HG02610 (cell line): Measurements from ENCODE around the gene NEDD4L.
"Not testable (repeated sequence)": the region's sequence is repeated elsewhere in the genome, so short reads cannot be mapped to it uniquely, and the experiment has no call there.

Source experiments
- ATAC-seq: cut with Tn5 transposase; IDR thresholded peaks from one replicate; pipeline ENCODE4 v1.9.1; 2021; ENCODE audit warnings: mild to moderate bottlenecking, moderate library complexity; ENCODE audit not compliant: unreplicated experiment

Gene NEDD4L

DNA sequence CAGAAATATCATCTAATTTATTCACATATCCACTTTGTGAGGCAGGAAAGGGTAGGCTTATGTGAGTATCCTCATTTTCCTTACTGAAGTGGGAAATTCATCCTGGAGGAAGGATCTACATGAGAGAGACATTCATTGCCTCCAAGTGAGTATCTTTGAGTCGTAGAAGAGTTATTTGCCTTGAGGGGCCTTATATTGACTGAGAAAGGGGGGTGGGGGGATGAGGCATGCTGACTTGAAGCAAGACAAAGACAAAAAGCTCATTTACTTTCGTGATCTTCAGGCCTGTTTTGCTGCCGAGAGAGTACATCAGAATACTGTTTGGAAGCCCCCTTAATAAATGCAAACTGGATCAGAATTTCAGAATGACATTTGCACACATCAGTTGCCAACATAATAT lies 17.6 kb upstream of the NEDD4L start:
- no peak for ATAC-seq

DNA sequence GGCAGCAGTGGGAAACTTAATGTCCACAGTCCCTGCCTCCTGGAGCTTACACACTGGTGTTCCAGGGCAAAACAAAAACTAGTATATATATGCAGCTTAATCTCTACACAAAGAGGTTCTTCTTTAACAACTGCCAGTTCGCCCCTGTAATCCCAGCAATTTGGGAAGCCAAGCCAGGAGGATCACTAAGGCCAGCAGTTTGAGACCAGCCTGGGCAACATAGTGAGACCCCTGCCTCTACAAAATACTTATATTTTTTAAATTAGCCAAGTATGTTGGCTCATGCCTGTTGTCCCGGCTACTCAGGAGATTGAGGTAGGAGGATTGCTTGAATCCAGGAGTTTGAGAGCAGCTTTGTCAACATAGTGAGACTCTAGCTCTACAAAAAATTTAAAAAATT lies 17.2 kb upstream of the NEDD4L start:
- ATAC-seq: no peak

DNA sequence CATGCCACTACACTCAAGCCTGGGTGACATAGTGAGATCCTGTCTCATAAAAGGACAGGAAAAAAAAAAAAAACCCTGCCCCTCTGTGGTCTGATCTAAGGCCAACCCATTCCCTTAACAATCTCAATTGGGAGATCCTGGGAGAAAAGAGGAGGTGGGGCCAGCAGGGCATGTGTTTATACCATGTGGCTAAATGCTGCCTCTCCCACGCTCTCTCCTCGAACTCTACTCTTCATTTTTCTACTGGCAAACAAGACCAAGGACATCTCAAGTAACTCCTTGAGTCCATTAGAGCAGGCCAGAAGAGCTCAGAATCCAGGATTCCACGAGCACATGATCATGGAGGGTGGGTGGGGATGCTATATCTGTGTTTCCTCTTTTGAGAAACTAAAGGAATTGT lies 16.7 kb upstream of the NEDD4L start:
- ATAC-seq: no peak

DNA sequence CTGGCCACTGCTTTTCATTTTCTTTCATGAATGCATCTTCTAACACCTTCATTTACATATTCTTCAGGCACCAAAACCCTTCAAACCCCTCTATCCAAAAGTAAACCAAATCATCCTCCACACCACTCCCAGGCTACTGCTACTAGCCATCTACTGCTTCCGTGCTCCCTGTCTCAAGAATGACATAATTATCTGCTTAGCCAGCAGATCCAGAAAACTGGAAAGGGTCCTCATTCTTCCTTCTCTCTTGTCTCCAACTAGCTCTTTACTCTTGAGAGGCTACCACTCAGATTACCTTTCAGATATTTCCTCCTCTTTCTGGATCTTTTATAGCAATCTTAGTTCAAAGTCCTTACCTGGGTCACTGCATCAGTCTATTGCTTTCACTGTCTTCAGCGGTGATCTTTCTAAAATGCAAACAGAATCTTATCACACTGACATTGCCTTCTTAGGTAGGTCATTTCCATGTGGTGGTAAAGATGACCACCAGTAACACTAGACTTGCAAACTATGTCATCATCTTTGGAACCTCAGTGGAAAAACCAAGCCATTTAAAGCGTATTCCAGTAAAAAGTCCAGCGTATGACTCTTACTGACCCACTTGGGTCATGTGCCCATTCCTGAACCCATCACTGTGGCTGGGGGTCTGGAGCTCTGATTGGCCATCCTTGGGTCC lies 15.8 kb upstream of the NEDD4L start:
- ATAC-seq: no peak

DNA sequence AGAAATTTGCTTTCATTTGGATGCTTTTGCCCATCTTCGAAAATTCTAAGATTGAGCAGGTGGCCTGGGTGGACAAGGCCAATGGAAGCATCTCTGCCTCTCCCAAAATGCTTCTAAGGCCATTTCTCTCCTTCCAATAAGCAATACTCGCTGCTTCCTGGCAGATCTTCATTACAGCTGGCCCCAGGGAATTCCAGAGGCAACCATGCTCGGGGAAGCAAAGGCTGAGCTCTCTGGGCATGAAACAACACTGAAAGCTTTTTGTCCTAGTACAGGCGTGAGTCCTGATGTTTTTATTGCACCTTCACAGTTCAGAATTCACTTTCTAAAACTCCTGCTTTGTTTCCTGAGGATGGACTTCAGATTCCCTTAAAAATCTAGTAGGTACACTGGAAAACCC lies 11.8 kb upstream of the NEDD4L start:
- no peak for ATAC-seq

DNA sequence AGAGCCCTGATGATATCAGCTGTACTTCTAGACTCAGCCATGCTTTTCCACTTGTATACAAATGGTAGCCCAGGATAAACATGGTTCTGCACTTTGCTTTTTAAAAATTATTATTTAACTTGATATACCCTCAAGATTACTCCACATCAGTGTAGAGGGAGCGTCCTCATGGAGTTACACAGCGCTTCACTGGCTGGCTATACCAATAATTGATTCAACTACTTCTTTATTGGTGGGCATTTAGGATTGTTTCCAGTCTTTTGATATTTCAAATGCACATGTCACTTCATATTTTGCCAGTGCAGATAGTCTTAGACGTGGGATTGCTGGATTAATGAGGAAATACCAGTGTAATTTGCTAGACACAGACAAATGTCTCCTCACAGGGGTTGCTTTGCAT lies 10.8 kb upstream of the NEDD4L start:
- no peak for ATAC-seq

DNA sequence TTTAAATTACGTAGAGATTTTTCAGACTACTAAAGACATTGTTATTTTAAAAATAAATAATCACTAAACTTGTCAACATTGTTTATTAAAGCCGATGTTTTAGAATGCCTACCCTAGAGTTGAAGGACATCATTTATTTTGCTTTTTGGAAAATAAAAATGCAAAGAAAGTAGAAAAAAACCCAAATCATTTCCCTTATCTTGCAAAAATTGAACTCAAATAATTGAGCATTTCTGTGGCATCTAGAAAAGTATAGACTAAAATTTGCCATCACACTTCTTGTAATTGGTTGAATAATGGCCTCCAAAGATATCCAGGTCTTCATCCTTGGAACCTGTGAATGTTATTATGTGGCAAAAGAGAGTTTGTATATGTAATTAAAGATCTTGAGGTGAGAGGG lies 9.7 kb upstream of the NEDD4L start:
- no peak for ATAC-seq

DNA sequence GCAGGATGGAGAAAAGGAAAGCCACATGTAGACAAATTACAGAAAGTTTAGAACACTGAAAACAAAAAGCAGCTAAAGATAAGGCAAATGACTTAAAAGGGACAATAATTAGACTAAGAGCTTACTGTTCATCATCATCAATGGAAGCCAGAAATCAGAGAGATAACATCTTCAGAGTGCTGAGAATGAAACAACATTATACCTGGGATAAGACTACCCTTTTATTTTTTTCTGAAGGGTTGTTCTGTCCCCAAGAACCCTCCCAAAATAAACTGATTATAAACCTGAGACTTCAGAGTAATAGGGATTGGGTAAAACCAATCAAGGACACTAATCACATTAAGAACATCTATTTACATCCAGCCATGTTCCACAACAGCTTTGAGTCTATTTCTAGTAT lies 6.9 kb upstream of the NEDD4L start:
- no peak for ATAC-seq

DNA sequence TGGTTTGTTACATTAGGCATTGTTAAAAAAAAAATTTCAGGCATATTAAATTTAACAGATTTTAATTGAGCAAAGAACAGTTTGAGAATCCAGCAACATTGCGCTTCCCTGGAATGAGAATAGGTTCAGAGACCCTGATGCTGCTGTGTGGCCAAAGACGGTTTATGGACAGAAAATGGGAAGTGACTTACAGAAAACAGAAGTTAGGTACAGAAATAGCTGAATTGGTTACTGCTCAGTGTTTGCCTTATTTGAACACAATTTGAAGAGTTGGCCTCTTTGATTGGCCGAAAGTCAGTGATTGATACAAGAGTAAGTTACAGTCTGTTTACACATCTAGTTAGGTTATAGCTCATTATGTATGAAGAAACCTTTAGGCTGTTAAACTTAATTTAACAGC lies 6.0 kb upstream of the NEDD4L start:
- ATAC-seq: no peak

DNA sequence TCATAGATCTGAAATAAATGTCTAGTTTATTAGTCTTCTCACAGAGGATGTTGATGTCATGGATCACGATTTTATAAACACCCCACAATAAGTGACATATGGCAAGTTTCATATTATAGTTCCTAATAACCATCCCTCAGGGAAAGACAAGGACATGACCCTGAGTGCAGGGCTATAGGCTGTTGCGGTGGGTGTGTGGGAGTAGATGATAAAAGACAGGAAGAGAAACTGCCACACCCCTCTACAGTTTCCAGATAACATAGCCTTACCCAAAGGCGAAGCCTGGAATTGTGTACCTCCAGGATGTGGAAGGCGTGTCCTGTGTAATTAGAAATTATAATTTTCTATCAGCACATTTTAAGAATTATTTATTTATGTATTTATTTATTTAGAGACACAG lies 2.4 kb upstream of the NEDD4L start:
- no peak for ATAC-seq

DNA sequence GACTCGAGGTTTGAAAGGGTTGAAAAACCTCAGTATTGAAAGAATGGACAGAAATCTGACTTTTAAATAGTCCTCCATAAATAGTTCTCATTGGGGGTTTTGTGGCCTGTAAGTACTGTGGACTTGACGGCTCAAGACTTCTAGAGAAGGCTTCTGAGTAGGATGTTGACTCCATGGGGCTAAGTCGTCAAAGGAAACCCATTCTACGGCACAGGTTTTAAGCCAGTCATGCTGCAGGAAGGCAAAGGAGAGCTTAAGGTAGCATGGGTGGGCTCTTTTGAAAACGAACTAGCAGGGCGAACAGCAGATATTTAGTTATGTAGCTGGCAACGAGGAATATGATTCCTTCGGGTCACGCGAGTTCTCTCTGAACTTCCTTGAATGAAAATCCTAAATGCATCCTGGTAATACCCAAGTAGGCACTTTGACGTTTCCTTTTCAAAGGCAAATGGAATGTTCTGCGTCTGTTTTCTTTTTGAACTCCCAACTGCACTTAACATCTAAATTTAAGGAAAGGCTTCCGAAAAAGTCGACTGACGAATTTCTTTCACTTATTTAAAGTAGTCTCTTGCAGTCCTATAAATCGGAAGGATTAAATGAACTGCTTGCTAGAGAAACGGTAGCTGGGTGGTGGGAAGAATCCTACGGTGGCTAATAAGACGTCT lies 1.1 kb upstream of the NEDD4L start:
- no peak for ATAC-seq

DNA sequence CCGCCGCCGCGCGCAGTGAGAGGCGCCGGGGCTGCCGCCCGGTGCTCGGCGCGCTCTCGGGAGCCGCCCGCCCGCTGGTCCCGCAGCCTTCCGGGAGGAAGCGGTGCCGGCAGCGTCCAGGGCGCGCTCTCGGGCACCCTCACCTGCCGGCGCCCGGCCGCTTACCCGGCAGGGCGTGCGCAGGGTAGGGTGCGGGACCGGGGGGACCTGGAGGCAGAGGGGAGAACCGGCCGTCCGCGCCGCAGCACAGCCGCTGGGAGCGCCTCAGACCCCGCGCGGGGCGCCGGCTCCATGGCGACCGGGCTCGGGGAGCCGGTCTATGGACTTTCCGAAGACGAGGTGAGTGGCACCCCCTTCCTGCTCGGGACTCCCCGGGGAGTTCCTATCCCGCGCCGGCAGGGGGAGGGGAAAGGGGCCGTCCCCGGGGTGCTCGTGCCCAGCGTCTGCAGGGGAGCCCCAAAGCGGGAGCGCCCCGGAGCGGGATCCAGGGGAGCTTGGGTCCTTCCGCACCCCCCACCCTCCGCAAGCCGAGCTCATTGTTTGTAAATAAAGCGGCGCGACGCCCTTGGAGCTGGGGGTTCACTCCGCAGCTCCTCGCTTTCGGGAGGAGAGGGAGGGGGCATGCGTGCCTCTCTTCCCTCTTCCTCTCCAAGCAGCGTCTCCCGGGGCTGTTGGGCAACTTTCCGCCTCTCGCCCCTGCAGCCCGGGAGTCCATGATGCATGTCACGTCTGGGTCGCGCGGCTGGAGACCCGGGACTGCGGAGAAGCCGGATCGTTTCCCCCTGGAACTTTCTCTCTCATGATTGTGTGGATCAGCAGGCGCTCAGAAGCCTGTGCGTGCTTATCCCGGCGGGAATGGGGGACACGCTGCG lies 580 bp downstream of the NEDD4L start:
- peak; percentile 32 for ATAC-seq

DNA sequence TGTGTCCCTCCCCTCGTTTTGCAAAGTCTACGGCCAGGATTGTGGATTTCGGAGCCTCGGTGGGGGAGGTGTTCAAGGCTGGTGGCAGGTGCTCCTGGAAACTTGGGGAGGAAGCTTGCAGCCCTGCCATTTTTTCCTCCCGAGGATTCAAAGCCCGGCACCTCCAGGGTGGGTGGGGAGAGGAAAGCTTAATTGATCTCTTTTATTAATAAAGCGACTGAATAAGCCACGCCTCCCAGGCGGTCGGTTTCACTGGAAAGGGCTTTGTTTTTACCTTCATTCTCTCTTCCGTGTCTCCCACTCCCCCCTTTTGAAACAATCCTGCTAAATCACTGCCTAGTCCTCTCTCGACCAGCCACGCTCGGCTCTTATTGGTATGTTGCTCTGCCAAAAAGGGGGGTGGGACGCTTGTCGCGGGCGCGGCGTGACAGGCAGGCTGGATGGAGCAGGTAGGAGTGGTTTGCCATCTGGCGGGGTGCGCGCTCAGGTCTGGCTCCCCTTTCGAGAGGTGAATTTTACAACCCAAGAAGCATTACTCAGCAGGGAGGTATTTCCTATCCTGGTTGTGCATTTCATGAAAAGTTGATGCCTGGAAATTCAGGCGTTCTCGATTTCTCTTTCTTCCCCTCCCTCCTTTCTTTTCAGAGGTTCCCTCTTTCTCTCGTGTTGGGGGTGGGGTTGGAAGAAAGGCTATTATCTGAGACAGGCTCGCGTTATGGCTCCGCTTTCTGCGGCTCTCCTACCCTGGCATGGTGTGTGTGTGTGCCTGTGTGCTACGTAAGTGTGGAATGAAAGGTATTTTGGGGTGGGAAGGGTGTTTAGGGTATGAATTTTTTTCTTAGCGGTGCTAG lies 1.4 kb downstream of the NEDD4L start:
- ATAC-seq: no peak

DNA sequence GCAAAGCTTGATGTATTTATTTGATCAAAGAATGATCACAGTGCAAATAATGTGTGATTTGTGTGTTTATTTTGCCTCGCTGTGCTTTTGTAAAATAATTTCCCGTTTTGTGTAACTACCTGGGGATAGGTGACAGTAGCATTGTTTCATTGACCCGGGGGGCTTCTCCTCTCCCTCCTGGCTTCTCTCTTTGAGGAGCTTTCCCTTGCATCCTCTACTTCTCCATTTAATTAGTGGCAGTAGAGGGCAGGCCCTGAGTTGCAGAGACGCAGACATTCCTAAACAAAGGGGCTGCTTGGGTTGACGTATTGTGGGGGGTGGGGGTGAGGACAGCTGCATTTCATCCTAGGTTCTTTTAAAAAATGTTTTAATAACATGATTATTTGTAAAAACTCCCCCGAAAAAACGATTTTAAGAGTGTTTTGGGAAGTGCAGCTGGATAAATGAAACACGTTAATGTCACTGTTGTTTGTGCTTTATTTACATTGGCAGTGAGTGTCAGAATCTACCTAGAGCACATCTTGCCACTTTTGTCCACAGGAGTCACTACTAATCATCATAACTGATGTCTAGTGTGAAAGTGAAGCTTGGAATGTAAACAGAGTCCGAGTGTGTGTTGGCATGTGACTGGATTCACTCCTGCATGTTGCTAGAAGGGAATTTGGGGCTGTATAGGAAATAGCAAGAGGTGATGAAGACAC lies 2.2 kb downstream of the NEDD4L start:
- ATAC-seq: no peak

DNA sequence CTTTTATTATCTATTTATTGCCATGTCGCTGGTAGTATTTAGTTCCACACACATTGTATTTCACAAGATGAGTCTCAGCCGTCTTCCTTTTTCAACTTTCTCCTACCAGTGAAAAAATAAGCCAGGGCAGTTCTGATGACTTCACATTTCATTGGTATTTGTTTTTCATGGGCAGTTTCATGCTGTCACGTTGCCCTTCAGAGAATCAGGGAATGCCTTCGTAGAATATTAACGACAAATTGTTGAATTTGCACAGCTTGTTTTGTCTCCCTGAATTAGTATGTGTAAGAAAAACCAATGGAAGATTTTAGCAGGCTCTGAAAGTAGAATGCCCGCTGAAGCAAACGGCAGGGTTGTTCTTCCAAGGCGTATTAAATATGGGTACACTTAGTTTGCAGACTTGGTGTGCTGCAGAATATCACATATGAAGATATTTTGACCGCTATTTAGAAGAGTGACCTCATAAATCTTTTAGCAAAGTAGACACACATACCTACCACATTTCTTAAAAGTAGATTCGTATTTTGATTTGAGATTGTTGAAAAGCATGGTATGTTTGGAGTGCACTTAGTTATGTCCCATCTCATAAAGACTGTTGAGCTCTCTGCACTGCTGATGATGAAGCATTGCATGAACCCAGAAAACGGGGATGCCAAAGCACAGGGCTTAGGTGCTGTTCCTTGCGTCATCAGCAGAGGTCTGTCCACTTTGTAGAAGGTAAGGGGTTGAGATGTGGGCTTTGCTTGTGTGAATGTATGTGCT lies 2.9 kb downstream of the NEDD4L start:
- no peak for ATAC-seq

DNA sequence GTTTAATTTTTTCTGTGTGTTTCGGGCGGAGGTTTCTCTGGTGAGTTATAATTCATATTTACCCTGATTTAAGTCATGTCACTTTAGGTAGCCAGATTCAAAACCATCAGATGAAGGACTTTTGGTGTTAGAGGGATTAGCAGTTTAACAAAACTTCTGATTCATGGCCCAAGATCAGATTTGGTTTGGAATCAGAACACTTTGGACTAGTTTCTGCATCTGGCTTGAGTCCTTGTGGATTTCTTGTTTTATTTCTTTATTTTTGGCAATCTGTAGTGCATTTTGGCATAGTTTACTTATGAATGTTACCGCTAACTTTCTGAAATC lies 3.5 kb downstream of the NEDD4L start:
- ATAC-seq: no peak

DNA sequence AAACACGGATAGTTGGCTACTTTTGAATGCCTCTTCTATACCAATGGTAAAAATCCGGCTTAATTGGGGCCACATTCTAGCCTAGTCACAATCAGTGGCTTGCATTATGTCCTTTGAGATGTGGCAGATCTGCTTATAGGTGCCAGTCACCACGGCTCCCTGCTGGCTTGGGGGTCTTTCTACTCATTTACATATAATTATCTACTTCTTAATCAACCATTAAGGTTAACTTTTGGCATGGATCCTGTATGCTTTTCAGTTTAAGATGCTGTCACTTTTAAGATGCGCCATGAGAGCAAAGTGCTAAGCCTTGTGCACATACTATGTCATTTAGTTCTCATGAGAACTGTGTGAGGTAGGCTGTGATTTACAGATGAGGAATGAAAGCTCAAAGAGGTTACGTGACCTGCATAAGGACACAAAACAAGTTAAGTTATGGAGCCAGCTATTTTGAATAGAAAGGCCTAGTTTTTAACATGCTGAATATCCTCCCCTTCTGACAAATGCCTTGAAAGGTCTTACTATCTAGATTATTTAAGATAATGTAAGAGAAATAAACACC lies 4.1 kb downstream of the NEDD4L start:
- ATAC-seq: no peak

DNA sequence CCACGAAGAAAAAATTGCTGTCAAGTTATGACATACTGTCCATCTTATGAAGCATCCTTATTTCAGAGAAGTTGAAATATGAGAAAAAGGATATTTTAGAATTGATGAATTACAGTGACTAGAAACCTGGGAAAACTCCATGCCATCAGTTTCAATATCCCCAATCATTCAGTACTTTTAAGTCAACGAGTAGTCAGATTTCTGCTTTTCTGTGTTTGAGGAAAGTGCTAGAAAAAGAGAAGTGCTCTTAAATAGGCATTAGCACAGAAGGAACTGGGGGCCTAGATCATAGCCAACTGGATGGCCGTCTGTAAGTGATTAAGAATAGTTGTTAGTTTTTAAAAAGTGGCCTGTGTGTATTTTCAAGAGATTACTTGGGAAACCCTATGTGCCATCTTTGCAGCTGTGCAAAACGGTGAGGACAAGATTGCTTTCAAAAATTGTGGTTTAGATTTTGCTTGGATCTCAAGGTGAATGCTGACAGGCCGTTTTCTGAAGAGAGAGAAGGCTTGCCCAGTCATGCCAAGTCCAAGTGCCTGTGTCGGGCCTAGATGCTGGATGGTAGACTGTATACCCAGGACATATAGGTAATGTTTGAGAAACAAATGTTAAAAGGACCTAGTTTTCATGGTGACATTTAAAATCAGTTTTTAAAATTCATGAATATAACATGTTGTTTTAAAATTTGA lies 5.1 kb downstream of the NEDD4L start:
- no peak for ATAC-seq

DNA sequence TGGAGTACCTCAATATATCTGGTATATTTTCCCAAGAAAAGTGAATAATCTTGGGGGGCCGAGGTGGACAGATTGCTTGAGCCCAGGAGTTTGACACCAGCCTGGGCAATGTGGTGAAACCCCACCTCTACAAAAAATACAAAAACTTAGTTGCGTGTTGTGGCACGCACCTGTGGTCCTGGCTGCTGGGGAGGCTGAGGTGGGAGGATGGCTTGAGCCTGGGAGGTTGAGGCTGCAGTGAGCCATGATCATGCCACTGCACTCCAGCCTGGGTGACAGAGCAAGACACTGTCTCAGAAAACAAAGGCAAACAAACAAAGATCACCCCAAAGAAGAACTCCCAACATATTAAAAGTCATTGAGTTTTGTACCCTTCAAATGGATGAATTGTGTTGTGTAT lies 6.9 kb downstream of the NEDD4L start:
- not testable (repeated sequence) for ATAC-seq
